ENCODE data around the gene ARHGEF33. TPM values are rescaled to one million over a fixed set of nuclear protein-coding genes. Genes with fewer than 3 reads are reported as not detected.

ARHGEF33 gene
- polyA plus RNA-seq, 2 of the 4 experiments (the other 2 are of a cell fraction) = 0.08 to 0.23 TPM

DNA sequence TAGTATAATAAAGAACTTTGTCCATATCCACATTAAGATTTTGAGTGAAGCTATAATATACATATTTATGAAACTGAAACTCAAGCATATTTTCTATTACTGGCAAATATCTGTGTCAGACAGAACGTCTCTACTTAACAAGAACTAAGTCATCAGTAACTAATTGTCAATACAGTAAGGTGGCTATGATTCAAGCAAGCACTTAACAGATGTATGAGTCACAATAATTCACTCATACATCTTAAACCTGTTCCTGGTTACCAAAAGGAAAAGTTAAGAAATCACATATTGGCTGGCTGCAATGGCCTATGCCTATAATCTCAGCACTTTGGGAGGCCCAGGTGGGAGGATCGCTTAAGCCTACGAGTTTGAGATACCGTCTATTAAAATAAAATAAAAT lies 135.2 kb downstream of the ARHGEF33 start:
- H3K27ac ChIP-seq = no peak overlapping the region
- WGBS (ENCODE audit: missing lambda C conversion rate) = 74% methylated on average over 4 of the region's 4 CpGs
- POLR2A ChIA-PET = no interaction called here
- DNase-seq (ENCODE audit: low read depth in 1 of 2, low spot score in 1 of 2) (peak in 1 of 2 experiments; percentile 5), ATAC-seq (no peak), FAIRE-seq (no peak)
- TF ChIP-seq MYC (IDR thresholded peaks at IDR 0.05; ENCODE audit: borderline replicate concordance, low read length) = no peak
- no peak for TF ChIP-seq FOSL2 (IDR thresholded peaks at IDR 0.05)
- TF ChIP-seq FOSL2 (CRISPR knock-in tag; IDR thresholded peaks at IDR 0.05) = 0 out of 2 replicates have a peak, but pooled peaks have one; percentile 34
- CTCF ChIA-PET = interaction anchor here (0.6 to 1.8 kb wide), 4 partner anchors 77 to 694 kb away, joined by 3 to 6 read pairs (median 4); no protein-coding TSS in a partner anchor
- H3K4me3 ChIP-seq = no peak overlapping the region
- H3K4me2 ChIP-seq = no peak overlapping the region
- H3K9me3 ChIP-seq = no peaks in the 10 kb centered on the region
- H3K4me1 ChIP-seq = peaks cover 8% of the 10 kb centered on the region; the same call in 2 of the 3 replicates

Small RNAs within 50 kb of the gene (small RNA-seq; reads per million reads assigned to genes)
- gene RN7SL96P (0 reads per million in 6 experiments), gene RNU6-851P (0 reads per million in 6 experiments)

Other genes with a start within 250 kb of the ARHGEF33 start
- 34.1 and 34.2 TPM in 2 replicates for gene GALM, start 223.8 kb upstream of the ARHGEF33 start, polyA plus RNA-seq (2011; rRNA removed)
- 23.4 to 36.2 TPM (median 33.4 TPM) in 3 replicates for gene GALM, start 223.8 kb upstream of the ARHGEF33 start, polyA plus RNA-seq (2017; fragmentation: RNase III; extraction: RNeasy Plus Mini Kit Qiagen cat#74134 plus additional on column Dnase treatment)
- gene SRSF7, start 138.5 kb upstream of the ARHGEF33 start, polyA plus RNA-seq (2011; rRNA removed) = 356 and 544 TPM in 2 replicates
- 355 to 422 TPM (median 397 TPM) in 3 replicates for gene SRSF7, start 138.5 kb upstream of the ARHGEF33 start, polyA plus RNA-seq (2017; fragmentation: RNase III; extraction: RNeasy Plus Mini Kit Qiagen cat#74134 plus additional on column Dnase treatment)
- 46.7 and 51.2 TPM in 2 replicates for gene GEMIN6, start 111.7 kb upstream of the ARHGEF33 start, polyA plus RNA-seq (2011; rRNA removed)
- 53.2 to 59.0 TPM (median 53.5 TPM) in 3 replicates for gene GEMIN6, start 111.7 kb upstream of the ARHGEF33 start, polyA plus RNA-seq (2017; fragmentation: RNase III; extraction: RNeasy Plus Mini Kit Qiagen cat#74134 plus additional on column Dnase treatment)
- gene DHX57, start 13.9 kb upstream of the ARHGEF33 start, polyA plus RNA-seq (2011; rRNA removed) = 31.8 and 36.8 TPM in 2 replicates
- gene DHX57, start 13.9 kb upstream of the ARHGEF33 start, polyA plus RNA-seq (2017; fragmentation: RNase III; extraction: RNeasy Plus Mini Kit Qiagen cat#74134 plus additional on column Dnase treatment) = 20.6 to 21.6 TPM (median 21.1 TPM) in 3 replicates
- gene MORN2, start 13.9 kb upstream of the ARHGEF33 start, polyA plus RNA-seq (2011; rRNA removed) = 32.5 and 54.7 TPM in 2 replicates
- 44.7 to 48.9 TPM (median 45.9 TPM) in 3 replicates for gene MORN2, start 13.9 kb upstream of the ARHGEF33 start, polyA plus RNA-seq (2017; fragmentation: RNase III; extraction: RNeasy Plus Mini Kit Qiagen cat#74134 plus additional on column Dnase treatment)
- gene SOS1, start 231.2 kb downstream of the ARHGEF33 start, polyA plus RNA-seq (2011; rRNA removed) = 45.5 and 48.9 TPM in 2 replicates
- gene SOS1, start 231.2 kb downstream of the ARHGEF33 start, polyA plus RNA-seq (2017; fragmentation: RNase III; extraction: RNeasy Plus Mini Kit Qiagen cat#74134 plus additional on column Dnase treatment) = 17.0 to 19.6 TPM (median 19.5 TPM) in 3 replicates

Measured in A549 (cell line).